Inferior parietal cortex (tissue), 1 donor: ENCODE results near the gene UNC93B1.
A peak's percentile ranks its signal among the peaks of the same experiment; 100 is the strongest.

Source experiments
- DNase-seq: peaks from one replicate; pipeline ENCODE4 v3.0.0-alpha.2; 2016; ENCODE audit errors: extremely low spot score

Gene UNC93B1

DNA sequence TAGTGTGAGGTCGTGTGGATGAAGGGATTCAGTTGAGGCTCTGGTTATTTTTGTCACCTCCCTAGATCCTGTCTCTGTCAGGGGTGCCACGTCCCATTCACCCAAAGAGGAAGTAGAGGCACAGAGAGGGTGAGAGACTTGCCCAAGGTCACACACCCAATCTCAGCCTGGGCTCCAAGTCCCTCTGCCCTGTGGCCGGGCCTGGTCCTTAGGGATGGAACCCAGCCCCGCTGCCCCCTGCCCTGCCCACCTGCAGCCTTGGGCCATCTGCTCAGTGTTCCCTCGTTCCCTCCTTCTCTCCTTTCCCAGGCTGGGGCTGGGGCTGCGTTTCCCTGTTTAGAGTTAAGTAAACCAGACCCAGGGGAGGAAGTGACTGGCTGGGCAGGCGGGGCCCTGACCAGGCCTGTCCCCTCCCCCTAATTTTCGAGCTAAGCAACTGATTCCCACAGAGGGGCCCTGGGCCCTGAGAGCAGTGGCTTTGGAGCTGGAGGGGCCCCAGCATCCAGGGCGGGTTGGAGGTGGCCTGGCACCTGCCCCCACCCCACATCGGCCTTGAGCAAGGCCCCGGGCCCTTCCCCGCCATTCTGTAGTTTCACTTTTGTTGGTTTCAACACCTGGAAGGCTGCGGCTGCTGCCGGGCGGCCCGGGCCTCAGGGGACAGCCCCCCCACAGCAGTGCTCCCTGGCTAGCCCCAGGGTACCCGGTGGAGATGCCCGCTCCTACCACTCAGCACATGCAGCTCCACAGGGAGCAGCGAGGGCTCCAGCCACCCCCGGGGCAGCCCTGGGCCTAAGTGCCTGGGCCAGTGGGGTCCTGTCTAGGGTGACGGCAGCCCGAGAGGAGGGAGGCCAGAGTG lies 36.4 kb upstream of the UNC93B1 start:
- no peak for DNase-seq

DNA sequence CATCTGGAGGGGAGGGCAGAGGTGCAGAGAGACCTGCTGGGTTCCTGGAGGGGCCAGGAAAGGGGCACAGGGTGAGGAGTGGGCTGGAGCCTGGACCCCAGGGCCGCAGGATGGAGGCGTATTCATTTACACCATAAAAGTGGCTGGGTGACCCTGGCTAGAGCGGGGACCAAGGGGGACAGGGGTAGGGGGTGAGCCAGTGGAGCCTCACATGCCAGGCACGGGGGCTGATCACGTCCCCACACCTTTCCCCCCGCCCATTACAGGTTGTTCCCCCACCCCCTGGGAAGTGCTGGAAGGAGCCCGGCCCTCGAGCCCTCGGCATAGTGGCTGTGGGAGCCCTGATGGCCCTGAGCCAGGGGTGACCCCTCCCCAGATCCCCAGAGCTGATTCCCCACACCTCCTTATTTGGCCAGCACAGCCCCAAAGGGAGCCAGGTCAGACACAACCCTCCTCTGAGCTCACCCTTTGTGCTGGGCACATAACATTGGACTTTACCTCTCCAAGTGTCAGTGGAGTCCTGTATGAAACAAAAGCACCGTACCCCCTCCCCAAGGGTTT lies 35.7 kb upstream of the UNC93B1 start:
- DNase-seq: no peak

DNA sequence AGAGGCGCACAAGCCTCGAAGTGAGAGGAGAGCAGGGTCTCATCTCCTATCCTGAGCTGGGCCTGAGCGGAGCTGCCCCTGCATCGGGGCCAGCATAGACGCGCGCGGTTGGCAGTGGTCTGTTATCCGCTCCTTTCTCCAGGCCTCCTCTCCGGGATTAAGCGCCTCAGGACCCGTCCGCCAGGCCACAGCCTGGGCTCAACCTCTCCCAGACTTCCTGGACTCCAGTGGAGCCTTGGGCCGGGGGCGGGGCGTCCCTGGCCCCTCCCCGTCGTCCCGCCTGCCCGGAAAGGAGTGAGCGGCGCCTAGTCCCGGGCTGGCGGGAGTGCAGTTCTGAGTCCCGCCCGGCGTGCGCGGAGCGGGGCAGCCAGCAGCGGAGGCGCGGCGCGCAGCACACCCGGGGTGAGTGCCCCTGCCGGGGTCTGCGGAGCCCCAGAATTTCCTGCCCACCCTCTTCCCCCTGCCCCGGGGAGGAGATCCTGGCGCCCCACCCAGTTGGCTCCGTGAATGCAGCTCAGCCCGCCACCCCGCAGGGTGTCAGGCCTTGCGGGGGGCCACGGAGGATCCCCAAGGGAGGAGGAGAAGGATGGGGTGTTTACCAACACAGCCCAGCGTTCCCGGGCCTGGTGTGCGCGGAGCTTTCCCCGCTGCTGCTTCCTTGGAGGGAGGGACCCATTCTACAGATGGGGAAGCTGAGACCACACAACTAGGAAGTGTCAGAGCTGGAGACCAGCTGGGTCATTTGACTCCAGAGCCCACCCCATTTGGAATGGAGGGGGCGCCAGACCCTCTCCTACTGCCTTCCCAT lies 35.0 kb upstream of the UNC93B1 start, which contains the start of gene TCIRG1:
TCIRG1 (plus strand) TSS at position 308 of the 808 bp plus-strand sequence. CDS start 2,247 bp downstream, outside the sequence.
- DNase-seq: no peak

DNA sequence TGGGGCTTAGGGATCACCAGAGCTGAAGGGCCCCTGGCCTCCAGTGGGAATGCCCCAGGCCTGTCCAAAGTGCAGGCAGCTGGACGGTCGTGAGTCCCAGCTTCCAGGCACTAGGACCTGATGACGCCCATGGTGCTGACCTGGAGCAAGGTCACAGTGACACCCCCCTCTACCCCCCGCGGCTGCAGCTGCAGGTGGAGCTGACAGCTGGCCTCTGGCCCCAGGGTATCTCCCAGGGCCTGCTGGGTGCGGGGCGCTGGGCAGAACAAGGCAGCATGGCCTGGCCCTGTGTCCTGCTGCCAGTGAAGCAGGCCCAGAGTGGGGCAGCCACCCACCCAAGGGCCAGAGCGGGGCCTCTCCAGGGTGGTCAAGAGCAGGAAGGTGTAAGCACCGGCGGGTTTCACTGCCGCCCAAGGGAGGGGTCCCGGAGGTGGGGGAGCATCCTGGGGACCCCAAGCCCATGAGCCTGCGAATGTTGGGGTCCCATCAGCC lies 34.4 kb upstream of the UNC93B1 start:
- DNase-seq: no peak

DNA sequence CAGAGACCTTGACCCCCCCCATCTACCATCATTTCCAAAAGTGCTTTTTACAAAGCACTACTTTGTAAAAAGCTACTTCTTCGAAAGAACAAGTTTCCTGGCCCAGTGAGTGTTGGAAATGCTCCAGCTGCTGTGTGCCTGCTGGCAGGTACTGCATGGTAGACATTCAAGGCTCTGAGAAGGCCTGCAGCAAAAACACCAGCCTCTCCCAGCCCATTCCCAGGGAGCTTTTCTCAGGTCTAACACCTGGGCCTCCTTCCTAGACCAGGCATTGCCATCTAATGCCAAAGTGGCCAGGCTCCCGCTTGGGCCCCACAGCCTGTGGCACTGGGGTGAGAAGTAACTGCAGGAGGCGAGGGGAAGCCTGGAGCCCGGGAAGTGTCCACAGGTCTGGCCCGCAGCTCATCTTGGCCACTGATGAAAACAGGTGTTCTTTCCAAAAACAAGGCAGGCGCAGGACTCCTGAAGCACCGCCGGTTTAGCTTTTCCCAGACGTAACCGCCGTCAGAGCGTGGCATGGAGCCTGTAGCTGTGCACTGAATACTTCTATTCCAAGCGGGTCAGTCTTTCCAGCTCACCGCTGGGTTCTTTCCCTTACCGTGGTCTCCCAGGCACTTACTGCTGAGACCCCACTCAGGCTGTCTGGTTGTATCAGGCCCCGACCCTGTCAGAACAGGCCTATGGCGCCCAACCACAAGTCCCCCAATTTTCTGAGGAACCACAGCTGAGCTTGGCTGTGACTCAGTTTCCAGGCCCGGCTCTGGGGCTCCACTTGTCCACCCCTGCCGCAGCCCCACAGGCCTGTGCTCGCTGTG lies 33.7 kb upstream of the UNC93B1 start:
- DNase-seq: no peak

- DNase-seq: no peak
These were observed 32.9 kb upstream of the UNC93B1 start for GRCh38 chr11:68036717-68037239.

- no peak for DNase-seq
These were observed 32.3 kb upstream of the UNC93B1 start for GRCh38 chr11:68036141-68036716.

DNA sequence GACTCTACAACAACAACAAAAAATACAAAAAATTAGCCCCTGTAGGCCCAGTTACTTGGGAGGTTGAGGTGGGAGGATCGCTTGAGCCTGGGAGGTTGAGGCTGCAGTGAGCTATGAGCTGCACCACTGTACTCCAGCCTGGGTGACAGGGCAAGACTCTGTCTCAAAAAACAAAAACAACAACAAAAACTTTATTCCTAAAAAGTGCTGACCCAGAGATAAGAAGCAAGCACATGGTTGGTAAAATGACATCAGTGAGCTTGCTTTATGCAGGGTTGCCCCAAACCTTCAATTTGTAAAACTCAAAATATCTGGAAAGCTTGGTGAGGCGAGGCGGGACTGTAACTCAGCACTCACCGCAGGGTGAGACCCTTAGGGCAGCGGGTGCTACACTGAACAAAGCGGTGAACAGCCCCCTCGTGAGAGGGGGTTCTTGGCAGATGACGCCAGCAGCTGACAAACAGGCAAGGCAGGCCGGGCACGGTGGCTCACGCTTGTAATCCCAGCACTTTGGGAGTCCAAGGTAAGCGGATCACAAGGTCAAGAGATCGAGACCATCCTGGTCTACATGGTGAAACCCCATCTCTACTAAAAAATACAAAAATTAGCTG lies 31.5 kb upstream of the UNC93B1 start:
- no peak for DNase-seq

DNA sequence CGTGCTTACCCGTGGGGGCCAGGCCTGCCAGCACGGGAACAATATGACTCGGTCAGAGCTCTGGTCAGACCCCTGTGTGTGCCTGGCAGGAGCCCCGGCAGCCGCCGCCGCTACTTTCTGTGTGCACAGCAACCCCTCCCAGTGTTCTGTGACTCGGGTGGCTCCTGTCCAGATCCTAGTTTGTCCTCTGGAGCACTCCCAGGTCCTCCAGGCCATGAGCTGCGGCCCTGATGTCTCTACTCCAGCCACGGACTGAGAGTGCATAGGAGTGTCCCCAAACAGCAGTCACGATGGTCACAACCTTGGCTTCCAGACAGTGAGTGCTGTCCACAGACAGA lies 29.8 kb upstream of the UNC93B1 start:
- no peak for DNase-seq

GRCh38 chr11:68032997-68033707 lies 29.3 kb upstream of the UNC93B1 start:
- DNase-seq: no peak

DNA sequence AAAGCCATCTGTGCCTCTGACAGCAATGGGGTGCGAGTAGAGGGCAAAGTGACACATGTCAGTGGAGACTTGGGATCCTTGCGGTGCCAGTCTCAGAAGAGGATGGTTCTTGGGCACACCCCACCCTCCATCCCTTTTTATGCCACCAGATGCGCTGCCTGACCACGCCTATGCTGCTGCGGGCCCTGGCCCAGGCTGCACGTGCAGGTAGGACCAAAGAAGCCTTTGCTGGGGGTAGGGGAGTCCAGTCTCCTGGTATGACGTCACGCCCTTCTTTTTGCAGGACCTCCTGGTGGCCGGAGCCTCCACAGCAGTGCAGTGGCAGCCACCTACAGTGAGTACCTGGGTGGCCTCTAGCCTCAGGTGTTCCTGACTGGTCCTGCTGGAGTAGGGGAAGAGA lies 28.1 kb upstream of the UNC93B1 start:
- no peak for DNase-seq

DNA sequence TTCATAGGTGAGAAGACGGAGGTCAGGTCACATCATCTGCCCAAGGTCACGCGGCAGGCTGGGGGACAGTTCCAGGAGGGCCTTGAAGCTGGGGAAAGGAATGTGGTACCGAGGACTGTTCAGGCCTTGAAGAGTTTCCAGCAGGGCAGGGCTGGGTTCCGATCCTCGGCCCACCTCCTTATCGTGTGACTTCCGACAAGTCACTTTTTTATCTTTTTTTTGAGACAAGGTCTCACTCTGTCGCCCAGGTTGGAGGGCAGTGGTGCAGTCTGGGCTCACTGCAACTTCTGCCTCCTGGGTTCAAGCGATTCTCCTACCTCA lies 27.2 kb upstream of the UNC93B1 start:
- no peak for DNase-seq

- DNase-seq: peak; percentile 99
These were observed 26.6 kb upstream of the UNC93B1 start, which contains the start of gene NDUFS8 for GRCh38 chr11:68030318-68031143. TSS of gene NDUFS8 (plus strand) at chr11:68030681. CDS start at chr11:68032152, 1,471 bp downstream.

DNA sequence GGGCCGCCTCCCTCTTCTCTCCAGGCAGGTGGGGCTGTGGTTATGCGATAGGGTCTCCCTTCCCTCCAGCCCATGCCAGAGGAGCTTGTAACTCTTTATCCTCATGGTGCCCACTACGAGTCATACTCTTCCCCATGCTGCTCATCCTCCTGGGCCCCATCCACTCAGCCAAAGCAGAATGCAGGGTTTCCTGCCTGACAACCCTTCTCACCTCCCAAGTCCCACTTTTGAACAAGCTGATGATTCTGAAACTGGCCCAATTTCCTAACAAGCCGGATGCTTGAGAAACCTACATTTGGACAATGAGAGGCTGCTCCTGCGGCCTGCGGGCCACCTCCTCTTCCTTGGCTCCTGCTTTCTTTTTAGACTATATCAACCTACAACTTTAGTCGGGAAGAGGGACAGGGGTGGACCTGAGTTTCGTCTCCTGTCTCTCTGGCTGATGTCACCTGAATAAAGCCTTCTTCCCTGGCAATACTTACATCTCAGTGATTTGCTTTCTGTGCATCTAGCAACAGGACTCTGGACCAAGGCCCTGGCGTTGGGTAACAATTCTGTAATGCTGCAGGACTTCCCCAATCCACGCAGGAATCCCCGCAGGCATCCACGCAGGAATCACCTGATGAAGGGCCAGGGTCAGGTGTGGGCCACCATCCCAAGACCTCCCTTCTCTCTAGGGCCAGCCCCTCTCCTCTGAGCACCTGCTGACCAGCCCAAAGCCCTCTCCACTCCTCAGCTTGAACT lies 25.1 kb upstream of the UNC93B1 start:
- no peak for DNase-seq

DNA sequence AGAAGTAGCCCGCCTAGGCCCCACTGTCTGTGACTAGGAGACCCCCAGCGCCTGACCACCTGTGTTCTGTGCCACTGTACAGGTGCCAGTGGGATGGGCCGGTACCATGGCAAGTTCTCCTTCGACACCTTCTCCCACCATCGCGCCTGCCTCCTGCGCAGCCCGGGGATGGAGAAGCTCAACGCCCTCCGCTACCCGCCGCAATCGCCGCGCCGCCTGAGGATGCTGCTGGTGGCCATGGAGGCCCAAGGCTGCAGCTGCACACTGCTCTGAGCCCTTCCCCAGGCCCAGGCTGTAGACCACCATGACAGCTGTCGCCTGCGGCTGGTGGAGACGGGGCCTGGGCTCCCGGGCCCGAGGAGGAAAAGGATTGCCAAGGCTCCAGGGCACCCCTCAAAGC lies 23.8 kb upstream of the UNC93B1 start:
- DNase-seq: no peak

GRCh38 chr11:68026391-68027105 lies 22.7 kb upstream of the UNC93B1 start:
- DNase-seq: no peak

- no peak for DNase-seq
These were observed 21.1 kb upstream of the UNC93B1 start for GRCh38 chr11:68025047-68025446.

GRCh38 chr11:68024508-68024907 lies 20.6 kb upstream of the UNC93B1 start:
- DNase-seq: no peak
